Head of caudate nucleus (tissue), 42 donors: ENCODE measurements around the gene PLXNB2.

ENCODE experiments used
- DNase-seq, 42 donors: peaks; one replicate each; pipeline versions ENCODE4 v3.0.0 to v3.0.0-alpha.2; 2020 to 2021; ENCODE audit warnings: mixed read lengths in 7 of 42
- intact Hi-C: fragments of 100-400 bp; cut with DNase I; formaldehyde crosslinking; loops from one replicate; pipeline ENCODE4 v1.15.0; 2022

Gene PLXNB2

DNA sequence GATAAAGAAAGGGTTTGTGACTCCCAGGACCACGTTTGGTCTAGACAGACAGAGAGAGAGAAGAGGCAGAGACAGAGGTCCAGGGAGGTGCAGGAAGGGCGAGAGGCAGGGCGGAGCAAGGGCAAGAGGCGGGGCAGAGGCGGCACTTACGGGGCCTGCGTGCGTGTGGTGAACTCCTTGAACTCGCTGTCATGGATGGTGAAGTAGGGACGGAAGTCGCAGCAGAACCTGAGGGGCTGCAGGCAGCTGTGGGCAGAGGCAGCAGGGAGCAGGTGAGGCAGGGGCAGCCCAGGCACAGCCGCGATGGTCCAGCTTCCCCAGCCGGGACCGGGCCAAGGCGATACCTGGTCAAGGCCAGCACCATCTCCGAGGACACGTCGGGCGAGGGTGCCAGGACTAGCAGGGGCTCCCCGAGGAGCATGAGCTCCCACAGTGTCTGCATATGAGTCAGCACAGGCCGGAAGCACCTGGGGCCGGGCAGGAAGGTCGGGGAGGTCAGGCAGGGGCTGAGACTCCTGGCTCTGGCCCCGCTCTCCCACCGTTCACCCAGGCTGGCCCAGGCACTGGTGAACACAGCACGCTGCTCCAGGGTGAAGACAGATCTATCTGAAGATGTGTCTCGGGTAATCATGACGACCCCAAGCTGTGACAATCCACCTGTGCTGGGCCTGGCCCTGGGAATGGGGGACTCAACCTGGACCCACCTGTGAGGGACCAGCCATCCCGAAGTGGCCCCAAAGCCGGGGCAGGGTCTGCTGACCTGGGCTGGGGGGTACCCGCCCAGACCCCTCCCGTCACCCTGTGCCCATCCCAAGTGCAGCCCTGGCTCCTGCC, 7.2 kb upstream of the PLXNB2 start:
- intact Hi-C loops = no loop called here

GRCh38 chr22:50314081-50314454, 6.6 kb upstream of the PLXNB2 start:
- intact Hi-C loops = no loop called here
- DNase-seq = no peak

More for the DNA sequence above, 7.2 kb upstream of the PLXNB2 start:
- DNase-seq = peak in 4 of 42 donors; percentile 30 to 48 (median 40)

- intact Hi-C loops = no loop called here
- no peak for DNase-seq
Measured at GRCh38 chr22:50313600-50313999, 6.2 kb upstream of the PLXNB2 start.

DNA sequence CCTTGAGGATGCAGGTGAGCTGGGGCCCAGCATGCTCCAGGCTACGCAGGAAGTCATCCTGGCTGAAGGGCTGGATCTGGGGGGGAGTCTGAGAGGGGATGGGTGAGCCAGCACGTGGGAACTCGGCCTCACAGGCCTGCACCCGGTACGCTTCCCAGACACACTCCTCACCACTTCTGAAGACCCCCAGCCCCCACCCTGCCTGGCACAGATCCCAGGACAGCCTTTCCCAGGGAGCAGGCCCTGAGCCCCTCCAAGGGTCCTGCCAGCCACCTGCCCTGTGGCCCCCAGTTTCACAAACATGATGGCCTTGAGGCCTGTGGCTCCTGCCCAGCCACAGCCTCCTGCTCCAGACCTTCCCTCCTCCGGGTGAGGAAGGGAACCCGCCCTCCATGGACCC, 5.6 kb upstream of the PLXNB2 start:
- intact Hi-C loops = no loop called here
- DNase-seq = no peak

- intact Hi-C loops = no loop called here
- DNase-seq = no peak
Measured at GRCh38 chr22:50312371-50312770, 4.9 kb upstream of the PLXNB2 start.

DNA sequence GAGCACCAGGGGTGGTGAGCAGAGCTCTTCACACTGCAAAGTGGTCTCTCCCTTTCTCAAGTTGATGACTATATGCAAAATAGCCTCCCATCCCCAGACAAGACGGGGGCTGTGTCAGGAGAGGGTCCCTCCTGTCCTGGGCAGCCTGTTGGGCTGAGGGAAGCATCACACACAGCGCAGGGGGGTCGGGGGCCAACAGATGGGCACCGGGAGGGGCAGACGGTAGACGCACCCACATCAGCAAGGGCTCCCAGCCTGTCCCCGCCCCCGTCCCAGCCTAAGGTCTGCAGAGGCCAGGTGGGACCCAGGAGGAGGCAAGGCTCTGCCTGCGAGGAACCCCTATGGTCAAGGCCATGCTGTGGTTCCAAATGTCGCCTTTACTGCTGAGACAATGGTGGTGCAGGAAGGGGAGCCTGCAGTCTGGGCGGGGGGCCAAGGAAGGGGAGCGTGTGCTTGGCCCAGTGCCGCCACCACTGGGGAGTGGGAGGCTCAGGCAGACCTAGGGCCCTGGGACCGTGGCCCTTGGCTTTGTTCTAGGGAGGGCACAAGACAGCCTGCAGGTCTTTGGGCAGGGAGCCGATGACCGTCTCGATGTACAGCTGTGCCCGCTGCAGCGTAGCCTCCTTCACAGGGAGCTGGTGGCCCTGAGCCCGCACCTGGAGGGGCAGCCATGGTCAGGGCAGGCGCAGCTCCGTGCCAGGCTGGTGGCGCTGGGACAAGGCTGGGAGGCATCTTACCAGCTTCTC, 4.3 kb upstream of the PLXNB2 start:
- no peak for DNase-seq
- intact Hi-C loops = no loop called here

GRCh38 chr22:50310949-50311444, 3.6 kb upstream of the PLXNB2 start:
- no peak for DNase-seq
- intact Hi-C loops = no loop called here

DNA sequence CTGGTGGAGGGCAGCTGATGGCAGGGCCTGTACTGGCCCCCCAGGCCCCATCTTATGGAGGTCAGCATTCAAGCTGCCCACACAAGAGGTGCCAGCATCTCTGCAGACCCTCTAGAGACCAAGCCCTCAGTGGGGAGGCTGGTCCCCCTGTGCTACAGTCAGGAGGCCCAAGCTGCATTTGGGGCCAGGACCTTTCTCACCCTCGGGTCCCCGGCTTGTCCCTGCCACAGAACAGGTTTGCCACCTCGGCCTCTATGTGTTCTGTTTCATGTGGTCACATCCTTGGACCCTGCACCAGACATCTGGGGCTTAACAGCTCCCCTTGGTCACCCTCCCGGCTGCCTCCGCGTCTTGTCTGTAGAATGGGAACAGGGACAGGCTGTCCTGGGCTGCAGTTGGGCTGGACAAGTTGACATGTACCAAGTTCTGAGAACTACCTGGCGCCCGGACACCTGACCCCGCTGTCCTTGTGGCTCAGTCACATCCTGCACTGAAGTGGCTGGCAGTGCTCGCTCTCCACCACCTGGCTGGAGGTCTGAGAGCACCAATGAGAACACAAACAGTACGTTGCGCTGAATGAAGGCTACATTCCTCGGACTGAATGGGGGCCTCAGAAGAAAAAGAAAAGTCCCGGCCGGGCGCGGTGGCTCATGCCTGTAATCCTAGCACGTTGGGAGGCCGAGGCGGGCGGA, 2.7 kb upstream of the PLXNB2 start:
- intact Hi-C loops = no loop called here
- DNase-seq = no peak

GRCh38 chr22:50309601-50309991, 2.1 kb upstream of the PLXNB2 start:
- intact Hi-C loops = no loop called here
- no peak for DNase-seq

GRCh38 chr22:50308986-50309600, 1.6 kb upstream of the PLXNB2 start:
- DNase-seq = peak in 1 of 42 donors; percentile 16
- intact Hi-C loops = no loop called here

DNA sequence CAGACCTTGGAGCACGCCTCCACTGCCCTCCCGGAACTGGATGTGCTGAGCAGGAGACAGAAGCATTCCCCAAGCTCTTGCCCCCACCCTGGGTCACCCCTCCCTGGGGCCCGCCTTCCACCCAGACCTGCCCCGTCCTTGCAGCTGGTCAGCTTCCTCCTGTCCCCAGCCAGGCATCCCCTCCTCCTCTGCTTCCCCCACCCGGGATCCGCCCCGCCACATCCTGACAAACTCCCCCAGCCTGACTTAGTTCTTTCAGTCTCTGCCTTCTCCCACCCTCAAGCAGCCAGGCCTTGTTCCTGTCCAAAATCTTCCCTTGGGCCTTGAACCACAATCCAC, 1.1 kb upstream of the PLXNB2 start:
- intact Hi-C loops = no loop called here
- DNase-seq = peak in 39 of 42 donors; percentile 44 to 80 (median 68)

GRCh38 chr22:50307890-50308596, 597 bp upstream of the PLXNB2 start:
- intact Hi-C loops = no loop called here
- peak in 4 of 42 donors; percentile 13 to 42 (median 28) for DNase-seq

GRCh38 chr22:50305923-50306566, 1.4 kb downstream of the PLXNB2 start:
- peak in 35 of 42 donors; percentile 38 to 88 (median 59) for DNase-seq
- intact Hi-C loops = no loop called here

DNA sequence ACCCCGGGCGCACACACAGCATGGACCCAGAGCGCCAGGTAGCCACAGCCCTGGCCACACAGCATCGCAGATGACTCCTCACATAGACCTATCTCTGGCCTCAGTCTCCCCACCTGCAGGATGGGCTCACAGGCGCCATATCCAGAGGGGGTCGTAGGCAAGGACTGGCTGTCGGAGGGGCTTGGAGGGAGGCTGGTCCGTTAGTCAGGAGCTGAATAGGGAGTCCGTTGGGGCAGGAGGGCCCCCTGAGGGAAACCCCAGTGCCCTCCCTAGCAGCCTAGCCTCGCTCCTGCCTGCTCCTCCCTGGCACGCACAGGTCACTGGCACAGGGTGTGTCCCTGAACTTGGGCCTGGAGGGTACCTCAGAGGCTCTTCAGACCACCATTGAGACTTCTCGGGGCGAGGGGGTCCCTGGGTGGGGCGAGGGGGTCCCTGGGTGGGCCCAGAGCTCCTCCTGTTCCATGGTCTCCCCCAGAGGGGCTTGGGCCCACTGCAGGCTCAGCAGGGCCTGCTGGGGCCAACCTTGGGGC, 2.0 kb downstream of the PLXNB2 start:
- intact Hi-C loops = no loop called here
- no peak for DNase-seq

GRCh38 chr22:50304528-50305392, 2.7 kb downstream of the PLXNB2 start:
- intact Hi-C loops = no loop called here
- peak in 30 of 42 donors; percentile 31 to 78 (median 52) for DNase-seq

DNA sequence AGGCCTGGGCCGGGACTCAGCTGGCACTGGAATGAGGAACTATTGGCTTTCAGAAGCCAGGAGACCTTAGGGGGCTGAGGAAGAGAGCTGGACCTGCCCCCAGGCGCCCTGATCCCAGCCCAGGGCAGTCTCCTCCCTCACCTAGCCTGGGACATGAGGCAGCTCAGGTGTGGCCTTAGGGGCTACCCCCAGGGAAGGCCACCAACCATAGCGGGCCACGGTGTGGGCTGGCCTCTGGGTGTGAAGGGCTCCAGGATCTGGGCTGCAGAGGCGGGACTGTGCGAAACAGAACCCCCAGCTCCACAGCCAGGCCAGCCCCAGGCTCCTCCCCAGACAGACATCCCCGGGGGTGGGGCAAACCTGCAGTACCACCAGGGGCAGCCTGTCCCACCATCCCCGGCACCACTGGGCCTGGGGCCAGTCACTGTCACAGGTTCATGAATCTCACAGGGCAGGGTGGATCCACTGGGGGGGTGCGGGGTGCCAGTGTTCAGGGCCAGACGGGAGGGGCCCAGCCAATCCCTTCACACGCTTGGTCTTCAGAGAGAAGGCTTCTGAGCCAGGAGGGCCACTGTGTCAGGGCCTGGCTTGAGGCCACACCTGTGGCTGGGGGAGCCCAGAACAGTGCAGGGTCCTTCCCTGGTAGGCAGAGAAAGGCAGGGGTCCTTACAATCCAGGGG, 3.5 kb downstream of the PLXNB2 start:
- peak in 23 of 42 donors; percentile 31 to 73 (median 55) for DNase-seq
- intact Hi-C loops = no loop called here

- DNase-seq = peak in 8 of 42 donors; percentile 36 to 77 (median 62)
- intact Hi-C loops = no loop called here
Measured at GRCh38 chr22:50303515-50303847, 4.0 kb downstream of the PLXNB2 start.
